H1 (cell line): ENCODE results near the gene SLC8A1. TPM values are rescaled to one million over a fixed set of nuclear protein-coding genes. Genes with fewer than 3 reads are reported as not detected.

ENCODE experiments used
- CTCF ChIA-PET: fragments of 300-600 bp; sonication (Branson Sonifier 250); formaldehyde crosslinking; loops from one replicate; lab custom pipeline; 2021; ENCODE audit not compliant: partially characterized antibody; lab: Charles Lee
- POLR2A ChIA-PET: fragments of 300-600 bp; sonication (Branson Sonifier 250); formaldehyde crosslinking; loops from one replicate; lab custom pipeline; 2021; ENCODE audit warnings: inconsistent platforms; ENCODE audit not compliant: partially characterized antibody; lab: Charles Lee
- DNase-seq, 2 experiments: peaks; one replicate each; pipeline versions ENCODE4 v3.0.0 to v3.0.0-alpha.2; 2010 to 2022; ENCODE audit warnings: low spot score in 2 of 2, low read depth in 1 of 2, mixed read lengths in 1 of 2
- FAIRE-seq: peaks from 2 replicates; lab custom pipeline; 2011; peaks lifted over from hg19 to GRCh38; lab: Jason Lieb, UNC
- H2AFZ ChIP-seq: 2 replicates; pipeline ENCODE4 v1.8.1; 2012; ENCODE audit warnings: low read length, inconsistent platforms
- H2AK5ac ChIP-seq: 2 replicates; pipeline ENCODE4 v1.6.1; 2013; ENCODE audit warnings: low read depth, low read length
- H2BK120ac ChIP-seq: replicated peaks from 2 replicates; pipeline ENCODE3; 2013; ENCODE audit warnings: low read depth, low read length, inconsistent platforms
- H2BK12ac ChIP-seq: 2 replicates; pipeline ENCODE4 v1.6.1; 2013; ENCODE audit warnings: low read depth, low read length
- H2BK15ac ChIP-seq: 2 replicates; pipeline ENCODE4 v1.6.1; 2013; ENCODE audit warnings: low read length
- H2BK20ac ChIP-seq: 2 replicates; pipeline ENCODE4 v1.6.1; 2013; ENCODE audit warnings: low read length
- H2BK5ac ChIP-seq: 2 replicates; pipeline ENCODE4 v1.6.1; 2013; ENCODE audit warnings: low read depth, low read length
- H3K14ac ChIP-seq: 2 replicates; pipeline ENCODE4 v1.6.1; 2013; ENCODE audit warnings: inconsistent platforms; ENCODE audit not compliant: insufficient read length
- H3K18ac ChIP-seq: 2 replicates; pipeline ENCODE4 v1.6.1; 2013; ENCODE audit warnings: low read length; ENCODE audit errors: extremely low read depth
- H3K23ac ChIP-seq: 2 replicates; pipeline ENCODE4 v1.6.1; 2013; ENCODE audit warnings: inconsistent platforms; ENCODE audit not compliant: insufficient read length
- H3K23me2 ChIP-seq: 2 replicates; pipeline ENCODE4 v1.6.1; 2013; ENCODE audit warnings: low read depth, low read length
- H3K27ac ChIP-seq: 2 replicates; pipeline ENCODE4 v1.6.1; 2011; ENCODE audit warnings: low read depth, low read length, inconsistent platforms
- H3K27me3 ChIP-seq, 4 experiments: replicated peaks in 1 of 4; 1 replicate in 1 of 4; 2 replicates in 3 of 4; pipeline versions ENCODE4 v1.6.1 to v1.8.1; 2011 to 2013; ENCODE audit warnings: low read length in 3 of 4, mild to moderate bottlenecking in 3 of 4, inconsistent platforms in 2 of 4, mixed read lengths in 2 of 4, moderate library complexity in 1 of 4; ENCODE audit not compliant: control insufficient read depth in 3 of 4, insufficient read depth in 3 of 4; ENCODE audit errors: extremely low read depth in 1 of 4
- H3K36me3 ChIP-seq, 4 experiments: 2 replicates each; pipeline versions ENCODE4 v1.6.1 to v1.8.1; 2011 to 2013; ENCODE audit warnings: mild to moderate bottlenecking in 4 of 4, low read length in 3 of 4, moderate library complexity in 2 of 4, control low read depth in 1 of 4, inconsistent platforms in 1 of 4; ENCODE audit not compliant: insufficient read depth in 4 of 4, control insufficient read depth in 2 of 4
- H3K4ac ChIP-seq: replicated peaks from 2 replicates; pipeline ENCODE3; 2013; ENCODE audit warnings: low read length, low read depth, mixed read lengths, inconsistent platforms; ENCODE audit not compliant: insufficient read length
- H3K4me1 ChIP-seq, 4 experiments: replicated peaks in 1 of 4; 1 replicate in 1 of 4; 2 replicates in 3 of 4; pipeline versions ENCODE4 v1.6.1 to v1.8.1; 2011 to 2013; ENCODE audit warnings: low read length in 3 of 4, inconsistent platforms in 2 of 4, mixed read lengths in 1 of 4; ENCODE audit not compliant: insufficient read depth in 4 of 4, control insufficient read depth in 3 of 4
- H3K4me2 ChIP-seq, 2 experiments: 2 replicates each; pipeline versions ENCODE4 v1.6.1 to v1.8.1; 2011 to 2013; ENCODE audit warnings: low read depth in 2 of 2, low read length in 2 of 2, control low read depth in 1 of 2, inconsistent platforms in 1 of 2, mild to moderate bottlenecking in 1 of 2; ENCODE audit not compliant: insufficient read depth in 1 of 2
- H3K4me3 ChIP-seq, 4 experiments: fragments of 200-600, 300-600 bp in 1 of 4; sonication (generic), shearing (Covaris generic), sonication (Bioruptor Twin) in 1 of 4; 2 replicates each; pipeline versions ENCODE4 v1.5.1 to v1.8.1; 2011 to 2016; ENCODE audit warnings: low read length in 4 of 4, low read depth in 3 of 4, control low read depth in 2 of 4, inconsistent platforms in 2 of 4, mild to moderate bottlenecking in 2 of 4, mixed read lengths in 1 of 4, moderate library complexity in 1 of 4; ENCODE audit not compliant: insufficient read depth in 2 of 4; ENCODE audit errors: extremely low read depth in 1 of 4
- H3K56ac ChIP-seq: replicated peaks from 2 replicates; pipeline ENCODE3; 2013; ENCODE audit warnings: low read depth, mild to moderate bottlenecking, mixed read lengths, low read length, inconsistent platforms; ENCODE audit not compliant: insufficient read length
- H3K79me1 ChIP-seq: 2 replicates; pipeline ENCODE4 v1.6.1; 2013; ENCODE audit warnings: low read depth, low read length, control low read depth
- H3K79me2 ChIP-seq, 2 experiments: 2 replicates each; pipeline versions ENCODE4 v1.6.1 to v1.8.1; 2012 to 2013; ENCODE audit warnings: low read length in 2 of 2, mild to moderate bottlenecking in 2 of 2, inconsistent platforms in 1 of 2; ENCODE audit not compliant: insufficient read depth in 2 of 2, control insufficient read depth in 1 of 2
- H3K9ac ChIP-seq, 4 experiments: replicated peaks in 1 of 4; 1 replicate in 1 of 4; 2 replicates in 3 of 4; pipeline versions ENCODE4 v1.6.1 to v1.8.1; 2011 to 2013; ENCODE audit warnings: low read depth in 3 of 4, low read length in 3 of 4, control low read depth in 2 of 4, mild to moderate bottlenecking in 2 of 4, moderate library complexity in 2 of 4, inconsistent platforms in 1 of 4; ENCODE audit errors: extremely low read depth in 1 of 4
- H3K9me3 ChIP-seq, 2 experiments: 2 replicates each; pipeline versions ENCODE4 v1.6.1 to v1.8.1; 2012 to 2013; ENCODE audit warnings: mild to moderate bottlenecking in 2 of 2, moderate library complexity in 2 of 2, control low read depth in 1 of 2, inconsistent platforms in 1 of 2, low read depth in 1 of 2, low read length in 1 of 2, mixed read lengths in 1 of 2; ENCODE audit not compliant: insufficient read depth in 2 of 2
- H4K20me1 ChIP-seq, 2 experiments: replicated peaks in 1 of 2; 2 replicates each; pipeline versions ENCODE3 to v1.8.1; 2011 to 2013; ENCODE audit warnings: inconsistent platforms in 2 of 2, low read length in 2 of 2, mild to moderate bottlenecking in 1 of 2; ENCODE audit not compliant: insufficient read depth in 2 of 2, control insufficient read depth in 1 of 2
- H4K5ac ChIP-seq: 2 replicates; pipeline ENCODE4 v1.6.1; 2013; ENCODE audit warnings: low read length, low read depth, mixed read lengths, inconsistent platforms; ENCODE audit not compliant: insufficient read length
- H4K8ac ChIP-seq: 2 replicates; pipeline ENCODE4 v1.8.0; 2013; ENCODE audit warnings: mild to moderate bottlenecking, moderate library complexity, low read length, inconsistent platforms; ENCODE audit not compliant: insufficient read depth; ENCODE audit errors: extremely low read depth
- H4K91ac ChIP-seq: replicated peaks from 2 replicates; pipeline ENCODE3; 2013; ENCODE audit warnings: low read length, mixed read lengths, inconsistent platforms; ENCODE audit not compliant: insufficient read length
- GABPA ChIP-seq: IDR thresholded peaks from 2 replicates; pipeline ENCODE4 v1.6.1; 2011; ENCODE audit warnings: mild to moderate bottlenecking, low read length, moderate library complexity, borderline replicate concordance; ENCODE audit not compliant: insufficient read depth
- HDAC6 ChIP-seq: IDR thresholded peaks from one replicate; pipeline ENCODE4 v1.7.1; 2012; ENCODE audit warnings: low read depth, mild to moderate bottlenecking, inconsistent platforms, low read length, moderate library complexity
- RAD21 ChIP-seq, 2 experiments: IDR thresholded peaks in 1 of 2; conservative IDR thresholded peaks in 1 of 2; 2 replicates each; pipeline ENCODE4 v1.6.1; 2011; ENCODE audit warnings: low read depth in 2 of 2, low read length in 2 of 2, improper control_type of control experiment in 1 of 2, inconsistent platforms in 1 of 2, mild to moderate bottlenecking in 1 of 2, moderate library complexity in 1 of 2
- RXRA ChIP-seq: IDR thresholded peaks from 2 replicates; pipeline ENCODE4 v1.6.1; 2011; ENCODE audit warnings: low read depth, mild to moderate bottlenecking, low read length, moderate library complexity; ENCODE audit not compliant: insufficient read depth
- WGBS, 2 experiments: shearing (Covaris generic) in 1 of 2; methylation state at CpG; one replicate each; pipeline versions ENCODE4 v1.1.6 to v1.1.7; 2013 to 2015; ENCODE audit warnings: low lambda C conversion rate in 2 of 2, mixed read lengths in 2 of 2, inconsistent platforms in 1 of 2, low coverage in 1 of 2, missing lambda C conversion rate in 1 of 2; ENCODE audit not compliant: insufficient replicate concordance in 2 of 2, insufficient coverage in 1 of 2, insufficient read length in 1 of 2; ENCODE audit errors: extremely low coverage in 1 of 2, missing lambda C conversion rate in 1 of 2; 5-methylcytosine and 5-hydroxymethylcytosine counted together
- polyA plus RNA-seq, 7 experiments: library from polyadenylated mRNA; depleted of rRNA in 3 of 7; stranded (reverse) in 5 of 7; unstranded in 2 of 7; fragments of >200 nt in 5 of 7; fragments of 200-250 nt in 2 of 7; gene quantifications; 1 replicate in 5 of 7; 2 replicates in 1 of 7; 4 replicates in 1 of 7; pipeline versions ENCODE4 v1.2.1 to v1.2.3, GENCODE V29; 2011 to 2013; ENCODE audit warnings: missing spikeins in 2 of 7, mixed read lengths in 2 of 7
- total RNA-seq: library from RNA; stranded (reverse); fragmentation: NEBNext Ultra II Directional; extraction: Animal tissue kit (Norgen Biotek cat#: 25700); gene quantifications from 2 replicates; pipeline ENCODE4 v1.2.1, GENCODE V29; 2021

Gene SLC8A1
- total and polyA plus RNA-seq, 2 of the 8 experiments (the other 6 are each of a cell fraction or from before 2014, with no cell fraction given), result 0.68 to 3.6 TPM

DNA sequence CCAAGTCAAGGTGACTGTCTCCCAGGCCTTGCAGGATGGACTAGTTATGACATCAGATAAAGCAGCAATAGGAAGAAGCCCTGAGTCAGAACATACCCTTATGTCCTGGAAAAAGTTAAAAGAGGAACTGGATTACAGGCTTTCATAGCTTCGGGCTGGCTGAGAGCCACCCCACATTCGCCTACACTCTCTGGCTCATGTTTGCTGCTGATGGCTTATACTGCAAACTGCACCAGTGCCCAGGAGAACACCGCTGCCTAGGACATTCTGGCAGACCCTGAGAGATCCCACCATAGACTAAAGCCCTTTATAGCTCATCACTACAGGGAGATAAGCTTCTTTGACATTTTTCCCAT lies 20.3 kb downstream of the SLC8A1 start:
- ChIA-PET CTCF (interaction anchor here (0.6 to 1.4 kb wide), 3 partner anchors 10 to 518 kb away, joined by 3 to 4 read pairs (median 3); no protein-coding TSS in a partner anchor), POLR2A (no interaction called here)
- Histone ChIP-seq H3K4ac (no peak overlapping the region), H3K23me2 (no peaks in the 10 kb centered on the region), H2AFZ (no peak overlapping the region), H3K27me3 (no peaks in the 10 kb centered on the region), H3K79me1 (no peaks in the 10 kb centered on the region), H3K18ac (no peak overlapping the region), H2BK5ac (no peak overlapping the region), H3K56ac (no peak overlapping the region), H3K4me1 (no peaks in the 10 kb centered on the region), H4K8ac (no peak overlapping the region), H3K9ac (no peak overlapping the region), H3K27ac (no peak overlapping the region), H3K4me2 (no peak overlapping the region), H2BK12ac (no peak overlapping the region), H2BK120ac (no peak overlapping the region), H3K4me3 (no peak overlapping the region), H4K91ac (no peak overlapping the region), H3K79me2 (no peaks in the 10 kb centered on the region), H3K23ac (no peak overlapping the region), H4K5ac (no peak overlapping the region), H4K20me1 (no peaks in the 10 kb centered on the region), H3K14ac (no peak overlapping the region), H3K9me3 (no peaks in the 10 kb centered on the region), H2BK15ac (no peak overlapping the region), H3K36me3 (no peaks in the 10 kb centered on the region), H2AK5ac (no peak overlapping the region), H2BK20ac (no peak overlapping the region)
- DNase-seq (no peak), FAIRE-seq (no peak)
- 87% methylated on average over 3 of the region's 3 CpGs; no CpG with 5 or more reads in 1 of the 2 experiments for WGBS, 2 experiments
- TF ChIP-seq RAD21 (IDR thresholded peaks at IDR 0.05 in 1 of 2, conservative IDR thresholded peaks at IDR 0.05 in 1 of 2; ENCODE audit: low read depth in 2 of 2, low read length in 2 of 2), result no peak
- no peak for TF ChIP-seq GABPA
- TF ChIP-seq RXRA, result no peak
- TF ChIP-seq HDAC6, result no peak
